ENCODE measurements around the gene PLCG2.
"Not testable (repeated sequence)": the region's sequence is repeated elsewhere in the genome, so short reads cannot be mapped to it uniquely, and the experiment has no call there.

PLCG2 gene

DNA sequence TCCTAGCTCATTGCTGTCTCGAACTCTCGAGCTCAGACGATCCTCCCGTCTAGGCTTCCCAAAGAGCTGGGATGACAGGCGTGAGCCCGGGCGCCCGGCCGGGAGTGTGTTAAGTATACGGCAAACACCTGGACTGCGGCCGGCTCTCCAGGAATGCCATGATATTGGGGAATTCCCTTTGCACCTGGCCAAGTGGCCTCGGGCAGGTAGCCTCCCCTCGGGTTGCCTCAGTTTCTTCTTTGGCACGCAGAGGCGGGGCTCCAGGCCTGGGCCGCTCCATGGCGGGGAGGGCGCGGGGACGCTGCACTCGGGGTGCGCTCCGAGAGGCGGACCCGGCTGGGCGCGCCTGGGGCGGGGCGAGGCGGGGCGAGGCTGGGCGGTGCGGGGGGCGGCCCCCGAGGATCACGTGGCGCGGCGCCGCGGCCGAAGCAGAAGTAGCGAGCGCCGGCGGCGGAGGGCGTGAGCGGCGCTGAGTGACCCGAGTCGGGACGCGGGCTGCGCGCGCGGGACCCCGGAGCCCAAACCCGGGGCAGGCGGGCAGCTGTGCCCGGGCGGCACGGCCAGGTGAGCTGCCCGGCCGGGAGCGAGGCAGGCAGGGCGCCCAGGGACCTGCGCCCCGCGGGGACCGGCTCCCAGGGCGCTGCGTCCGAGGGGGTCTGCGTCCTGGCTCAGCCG is at the start of gene PLCG2:
Gene PLCG2 (plus strand): TSS at position 431 of the 675 bp plus-strand sequence. CDS start 6,699 bp downstream, outside the sequence.
- DNase-seq (ENCODE audit: low read depth in 2 of 2) = peak; percentile 68 to 72

DNA sequence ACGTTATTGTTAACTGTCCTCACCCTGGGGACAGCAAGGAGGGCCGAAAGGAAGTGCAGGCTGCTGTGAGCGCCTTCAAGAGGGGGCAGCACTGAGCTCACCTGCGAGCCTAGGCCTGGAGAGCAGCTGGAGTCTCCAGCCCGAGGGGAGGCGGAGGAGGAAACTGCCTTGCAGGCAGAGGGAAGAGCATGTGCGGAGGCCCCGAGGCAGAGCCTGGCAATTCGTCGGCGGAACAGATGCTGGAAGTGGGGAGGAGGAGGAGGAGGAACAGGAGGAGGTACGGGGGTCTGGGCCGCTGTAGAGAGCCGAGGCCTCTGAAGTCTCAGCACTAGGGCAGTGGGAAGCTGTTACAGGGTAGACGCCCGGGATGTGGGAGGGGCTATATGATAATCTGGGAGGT is 49.6 kb upstream of the PLCG2 start:
- DNase-seq (ENCODE audit: low read depth in 2 of 2) = no peak

DNA sequence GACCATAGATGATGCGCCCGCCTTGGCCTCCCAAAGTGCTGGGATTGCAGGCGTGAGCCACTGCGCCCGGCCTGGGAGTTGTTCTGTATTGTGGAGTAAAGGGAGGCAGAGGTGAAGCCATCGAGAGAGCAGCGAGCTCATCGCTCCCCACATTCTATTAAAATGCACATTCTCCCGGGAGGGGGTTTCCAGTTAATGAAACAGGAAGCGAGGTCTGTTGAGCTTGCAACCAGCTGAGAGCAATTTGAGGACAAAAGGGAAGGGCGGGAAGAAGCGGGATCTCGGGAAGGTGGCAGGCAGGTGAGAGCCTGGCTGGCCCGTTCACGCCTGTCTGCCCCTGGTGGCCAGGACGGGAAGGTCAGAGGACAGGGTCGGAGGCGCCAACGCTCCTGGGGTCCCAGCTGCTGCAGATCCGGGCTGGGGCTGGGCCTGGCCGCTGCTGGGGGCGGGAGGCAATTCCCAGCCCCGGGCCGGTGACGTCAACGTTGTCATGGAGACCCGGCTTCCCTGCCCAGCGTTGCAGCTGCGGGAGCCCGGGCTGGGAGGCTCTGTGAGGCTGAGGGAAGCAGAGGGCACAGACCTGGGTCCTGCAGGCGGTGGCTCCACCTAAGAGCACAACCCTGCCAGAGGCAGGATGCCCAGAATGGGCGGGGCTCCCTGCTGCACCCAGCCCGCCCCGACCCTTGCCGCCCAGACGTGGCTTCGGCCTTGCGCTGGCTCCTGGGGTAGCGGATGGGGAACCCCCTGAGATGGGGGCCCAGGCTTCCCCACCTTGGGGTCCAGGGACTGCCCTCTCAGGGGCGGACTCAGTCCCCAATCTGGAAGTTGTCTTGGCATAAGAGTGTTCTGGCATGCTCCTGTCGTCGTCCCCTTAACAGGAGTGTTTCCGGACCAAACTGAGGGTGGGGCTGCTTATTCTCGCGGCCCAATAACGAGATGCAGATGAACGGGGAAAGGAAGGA is 48.7 kb upstream of the PLCG2 start:
- peak; percentile 40 to 56 for DNase-seq (ENCODE audit: low read depth in 2 of 2)

DNA sequence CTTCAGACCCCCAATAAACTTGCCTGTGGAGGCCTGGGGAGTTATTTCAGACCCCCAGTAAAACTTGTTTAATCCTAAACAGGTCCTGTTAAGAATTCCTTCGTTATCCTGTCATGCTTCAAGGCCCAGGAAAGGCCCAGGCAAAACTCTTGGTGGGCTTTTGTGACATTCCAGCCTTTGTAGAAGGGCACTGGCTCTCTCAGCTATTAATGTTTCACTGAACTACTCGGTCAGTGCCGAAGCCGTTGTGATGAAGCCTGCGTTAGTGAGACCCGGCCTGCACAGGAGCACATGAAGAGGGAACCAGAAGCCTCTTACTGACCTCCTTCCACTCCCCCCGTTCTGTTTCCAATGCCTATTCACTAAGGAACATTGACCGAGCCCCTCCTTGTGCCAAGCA is 47.4 kb upstream of the PLCG2 start:
- DNase-seq (ENCODE audit: low read depth in 2 of 2) = no peak

DNA sequence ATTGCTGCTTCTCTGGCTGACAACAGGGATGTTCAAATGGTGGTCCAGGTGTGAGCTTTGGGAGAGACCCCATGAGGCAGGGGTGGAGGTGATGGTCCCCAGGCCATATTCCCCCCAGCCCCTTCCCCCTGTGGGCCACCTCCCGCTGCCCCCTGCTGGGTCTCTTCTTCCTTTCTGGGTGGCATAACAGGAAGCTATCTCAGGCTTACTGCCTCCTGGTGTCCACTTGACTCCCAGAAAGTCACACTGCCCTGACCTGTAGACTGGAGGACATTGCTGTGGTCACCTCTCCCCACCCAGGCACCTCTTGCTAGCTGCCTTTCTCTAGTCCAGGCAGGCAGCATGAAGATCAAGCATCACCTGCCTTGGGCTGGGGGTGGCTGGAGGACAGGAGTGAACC is 46.4 kb upstream of the PLCG2 start:
- DNase-seq (ENCODE audit: low read depth in 2 of 2) = no peak

DNA sequence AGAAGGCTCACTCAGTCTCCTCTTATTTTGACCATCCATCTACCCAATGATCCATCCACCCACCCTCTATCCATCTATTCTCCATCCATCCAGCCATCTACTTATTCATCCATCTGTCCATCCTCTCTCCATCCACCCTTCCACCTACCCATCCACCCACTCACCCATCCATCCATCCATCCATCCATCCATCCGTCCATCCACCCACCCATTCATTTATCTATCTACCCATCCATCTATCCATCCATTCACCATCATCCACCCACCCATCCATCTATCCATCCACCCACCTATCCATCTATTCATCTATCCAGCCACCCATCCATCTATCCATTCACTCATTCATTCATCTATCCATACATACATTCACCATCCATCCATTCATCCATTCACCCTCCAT is 45.8 kb upstream of the PLCG2 start:
- DNase-seq (ENCODE audit: low read depth in 2 of 2) = no peak

DNA sequence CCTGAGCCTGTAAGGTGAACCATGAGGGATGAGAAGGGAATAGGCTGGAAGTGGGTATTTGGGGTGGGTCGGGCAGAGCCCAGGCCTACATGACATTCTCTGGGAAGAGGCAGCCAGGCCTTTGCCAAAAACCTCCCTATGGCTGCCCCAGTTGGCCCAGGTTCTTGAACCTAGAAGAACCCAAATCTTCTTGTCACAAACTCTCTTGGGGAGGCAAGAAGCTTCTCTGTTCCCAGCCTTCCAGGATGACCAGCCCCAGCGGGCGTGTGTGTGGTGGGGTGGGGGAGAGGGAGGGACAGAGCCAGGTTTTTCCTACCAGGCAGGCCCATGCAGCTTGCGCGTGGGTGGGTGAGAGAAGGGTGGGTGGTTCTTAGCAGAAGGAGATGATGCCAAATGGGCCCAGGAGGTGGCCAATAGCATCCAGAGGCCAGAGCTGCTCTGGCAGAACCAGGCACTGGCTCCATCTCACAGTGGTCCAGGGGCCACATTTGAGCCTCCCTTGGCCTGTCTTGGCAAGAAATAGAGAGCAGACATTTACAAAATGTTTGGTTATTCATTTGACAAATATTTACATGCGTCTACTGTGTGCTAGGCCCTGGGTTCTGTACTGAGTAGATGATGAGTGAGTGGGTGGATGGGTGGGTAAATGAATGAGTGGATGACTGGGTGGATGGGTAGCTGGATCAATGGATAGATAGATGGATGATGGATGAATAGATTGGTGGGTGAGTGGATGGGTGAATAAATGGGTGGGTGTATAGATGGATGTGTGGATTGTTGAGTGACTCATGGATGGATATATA is 44.3 kb upstream of the PLCG2 start:
- no peak for DNase-seq (ENCODE audit: low read depth in 2 of 2)

DNA sequence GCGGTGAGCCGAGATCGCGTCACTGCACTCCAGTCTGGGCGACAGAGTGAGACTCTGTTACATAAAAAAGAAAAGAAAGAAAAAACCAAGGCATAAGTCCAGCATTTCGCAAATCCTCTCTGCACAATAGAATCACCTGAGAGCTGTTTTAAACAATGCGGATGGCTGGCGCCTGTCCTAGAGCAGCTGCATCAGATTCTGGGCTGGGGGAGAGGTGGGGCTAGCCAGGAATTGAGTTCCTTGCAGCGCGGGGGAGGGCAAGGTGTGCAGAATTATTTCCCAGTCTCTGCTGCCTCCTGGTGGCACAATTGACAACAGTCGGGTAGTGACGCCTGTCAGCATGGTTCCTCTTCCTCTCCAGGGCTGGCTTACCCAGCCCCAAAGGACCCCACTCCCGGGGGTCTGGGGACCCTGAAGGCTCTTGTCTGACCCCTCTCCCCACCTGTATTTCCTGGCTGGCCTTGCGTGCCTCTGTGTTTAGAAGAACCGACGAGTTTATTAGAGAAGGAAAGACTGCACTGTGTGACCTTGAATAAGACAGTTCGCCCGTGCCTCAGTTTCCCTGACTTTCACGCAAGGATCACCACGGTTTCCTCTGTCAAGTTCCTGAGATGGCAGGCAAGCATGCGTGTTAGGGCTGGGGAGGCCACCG is 41.1 kb upstream of the PLCG2 start:
- DNase-seq (ENCODE audit: low read depth in 2 of 2) = peak; percentile 62 to 74

DNA sequence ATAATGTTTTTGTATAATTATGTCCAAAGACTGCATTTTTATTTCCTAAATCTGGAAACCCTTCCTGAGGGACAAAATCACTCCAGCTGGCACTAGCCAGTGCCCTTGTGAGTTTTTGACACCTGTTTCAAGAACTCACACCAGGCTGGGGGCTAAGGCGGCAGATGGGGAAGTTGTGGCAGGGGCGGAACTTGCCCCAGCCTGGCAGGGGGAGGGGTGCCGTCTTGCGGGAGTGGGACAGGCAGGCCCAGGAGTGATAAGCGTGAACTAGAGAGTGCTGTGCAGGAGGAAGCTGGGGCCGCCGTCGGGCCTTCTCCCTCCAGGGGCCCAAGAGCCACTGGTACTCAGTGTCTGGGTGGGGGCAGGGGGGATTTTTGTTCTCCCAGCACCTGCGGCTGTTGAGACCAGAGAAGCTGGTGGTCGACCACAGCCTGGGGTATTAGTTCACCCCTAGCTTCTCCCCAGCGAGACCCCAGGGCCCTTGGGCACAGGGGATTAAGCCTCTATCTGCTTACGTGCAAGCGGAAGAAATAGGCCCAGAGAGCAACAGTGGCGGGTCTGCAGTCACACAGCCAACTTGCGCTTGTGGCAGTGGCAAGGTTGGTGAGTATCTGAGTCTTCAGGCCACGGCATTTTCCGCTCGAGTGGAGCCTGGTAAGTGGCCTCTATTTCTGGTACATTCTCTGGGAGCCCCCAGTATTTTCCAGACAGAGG is 40.2 kb upstream of the PLCG2 start:
- DNase-seq (ENCODE audit: low read depth in 2 of 2) = no peak

DNA sequence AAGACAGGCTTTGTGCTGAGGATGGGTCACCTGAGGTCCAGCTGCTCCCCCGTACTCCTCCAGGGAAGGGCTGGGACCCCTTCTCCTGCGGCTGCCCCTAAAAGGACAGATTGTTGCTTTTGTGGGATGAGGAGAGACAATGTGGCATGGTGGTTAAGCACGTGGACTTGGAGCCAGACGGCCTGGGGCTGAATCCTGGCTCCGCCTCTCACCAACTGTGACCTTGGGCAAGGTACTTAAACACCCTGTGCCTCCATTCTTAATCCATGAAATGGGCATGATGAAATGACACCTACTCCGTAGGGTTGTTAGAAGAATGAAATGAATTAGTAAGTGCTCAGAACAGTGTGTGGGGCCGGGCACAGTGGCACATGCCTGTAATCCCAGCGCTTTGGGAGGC is 39.6 kb upstream of the PLCG2 start:
- no peak for DNase-seq (ENCODE audit: low read depth in 2 of 2)

DNA sequence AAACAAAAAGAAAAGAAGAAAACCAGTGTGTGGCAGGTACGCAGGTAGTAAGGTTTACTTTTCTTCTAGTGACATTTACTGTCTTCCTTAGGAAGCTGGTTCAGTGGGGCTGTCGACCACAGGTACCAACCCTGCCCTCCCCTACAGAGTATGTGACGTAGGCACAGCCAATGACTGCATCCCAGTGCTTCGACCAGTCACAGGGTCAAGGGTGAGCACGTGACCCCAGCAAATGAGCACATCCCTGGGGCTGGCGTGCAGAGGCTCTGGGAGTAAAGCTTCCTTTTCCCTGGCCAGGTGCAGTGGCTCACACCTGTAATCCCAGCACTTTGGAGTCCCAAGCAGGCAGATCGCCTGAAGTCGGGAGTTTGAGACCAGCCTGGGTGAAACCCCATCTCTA is 38.9 kb upstream of the PLCG2 start:
- DNase-seq (ENCODE audit: low read depth in 2 of 2) = no peak

DNA sequence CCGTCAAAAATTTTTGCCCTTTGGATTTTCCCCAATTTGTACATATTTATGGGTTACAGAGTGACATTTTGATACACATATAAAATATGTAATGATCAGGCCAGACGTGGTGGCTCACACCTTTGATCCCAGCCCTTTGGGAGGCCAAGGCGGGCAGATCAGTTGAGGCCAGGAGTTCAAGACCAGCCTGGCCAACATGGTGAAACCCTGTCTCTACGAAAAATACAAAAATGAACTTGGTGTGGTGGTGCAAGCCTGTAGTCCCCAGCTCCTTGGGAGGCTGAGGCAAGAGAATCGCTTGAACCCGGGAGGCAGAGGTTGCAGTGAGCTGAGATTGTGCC is 37.7 kb upstream of the PLCG2 start:
- not testable (repeated sequence) for DNase-seq (ENCODE audit: low read depth in 2 of 2)

DNA sequence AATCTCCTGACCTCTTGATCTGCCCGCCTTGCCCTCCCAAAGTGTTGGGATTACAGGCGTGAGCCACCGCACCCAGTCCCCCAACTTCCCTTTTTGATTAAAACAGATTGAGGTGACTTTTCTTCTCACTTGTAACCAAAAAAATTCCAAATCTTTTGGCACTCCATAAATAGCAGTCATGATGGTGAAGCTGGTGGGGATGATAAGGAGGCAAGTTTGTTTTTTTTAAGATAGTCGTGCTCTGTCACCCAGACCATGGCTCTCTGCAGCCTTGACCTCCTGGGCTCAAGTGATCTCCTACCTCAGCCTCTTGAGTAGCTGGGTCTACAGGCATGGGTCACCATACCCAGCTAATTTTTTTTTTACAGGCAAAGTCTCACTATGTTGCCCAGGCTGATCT is 34.7 kb upstream of the PLCG2 start:
- no peak for DNase-seq (ENCODE audit: low read depth in 2 of 2)

DNA sequence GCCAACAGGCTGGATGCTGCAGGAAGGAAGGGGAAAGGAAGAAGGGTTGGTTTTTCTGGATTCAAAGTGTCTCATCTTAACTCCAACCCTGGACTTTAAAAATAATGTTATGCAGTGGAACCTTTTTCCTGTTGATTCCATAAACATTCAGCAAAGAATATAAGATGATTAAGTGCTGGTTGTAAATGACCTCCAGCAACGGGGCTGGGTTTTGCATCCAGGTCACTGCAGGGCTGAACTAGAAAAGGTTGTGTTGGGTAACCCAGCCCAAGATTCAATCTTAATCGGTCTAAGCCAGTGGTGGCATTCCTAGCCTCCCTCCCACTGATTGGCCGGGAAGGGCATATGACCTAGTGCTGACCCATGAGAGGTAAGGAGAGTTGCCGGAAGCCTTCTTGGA is 34.2 kb upstream of the PLCG2 start:
- DNase-seq (ENCODE audit: low read depth in 2 of 2) = no peak

DNA sequence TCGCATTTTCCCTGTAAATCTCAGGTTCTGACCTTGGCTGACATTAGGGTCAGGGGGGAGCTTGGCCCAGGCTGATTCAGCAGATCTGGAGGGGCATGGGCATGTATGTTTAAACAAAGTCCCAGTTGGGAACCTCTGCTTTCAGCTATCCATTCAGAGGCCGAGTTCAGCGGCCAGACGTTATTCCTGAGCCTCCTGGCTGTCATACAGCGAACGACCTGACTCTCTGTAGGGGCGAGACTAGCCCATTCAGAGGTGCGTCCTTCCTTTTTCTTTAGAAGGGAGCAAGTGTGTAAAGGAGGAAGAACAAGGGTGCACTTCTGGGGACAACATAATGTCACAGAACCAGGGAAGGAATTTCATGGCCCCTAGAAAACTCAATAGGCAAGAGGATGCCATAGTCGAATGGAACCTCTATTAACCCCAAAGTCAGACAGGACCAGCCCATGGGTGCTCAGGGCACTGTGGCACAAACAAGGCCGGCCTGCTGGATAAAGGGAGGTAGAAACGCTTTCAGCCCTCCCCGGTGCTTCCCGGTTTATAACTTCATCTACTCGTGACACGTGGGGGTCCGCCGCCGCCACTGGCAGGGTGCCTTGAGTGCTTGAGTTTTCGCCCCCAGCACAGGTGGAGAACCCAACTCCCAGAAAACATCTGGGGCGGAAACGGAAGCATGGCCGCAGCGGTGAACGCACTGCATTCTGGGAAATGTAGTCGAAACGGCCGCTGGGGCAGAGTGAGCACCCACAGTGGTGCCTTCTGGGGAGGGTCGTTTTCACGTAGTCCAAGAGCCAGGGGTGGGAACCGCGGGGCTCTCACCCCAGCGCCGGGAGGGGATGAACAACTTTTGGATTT is 33.2 kb upstream of the PLCG2 start:
- peak; percentile 58 to 64 for DNase-seq (ENCODE audit: low read depth in 2 of 2)

DNA sequence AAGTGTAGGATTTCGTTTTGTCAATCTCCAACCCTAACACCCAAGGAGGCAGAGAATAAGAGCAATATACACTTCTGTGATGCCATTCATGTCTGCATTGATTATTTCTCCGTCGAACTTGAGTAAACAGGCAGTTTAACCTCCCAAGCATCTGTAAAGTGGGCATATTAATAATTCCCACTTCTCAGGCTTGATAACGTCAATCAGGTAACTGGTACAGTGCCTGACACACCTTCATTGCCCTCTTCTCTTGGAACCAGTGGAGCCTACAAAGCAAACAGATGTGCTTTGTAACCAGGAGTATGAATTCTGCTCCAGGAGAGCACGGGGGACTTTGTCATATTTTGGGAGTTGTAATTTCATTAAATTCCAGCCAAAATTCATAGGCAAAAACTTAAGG is 32.5 kb upstream of the PLCG2 start:
- no peak for DNase-seq (ENCODE audit: low read depth in 2 of 2)

DNA sequence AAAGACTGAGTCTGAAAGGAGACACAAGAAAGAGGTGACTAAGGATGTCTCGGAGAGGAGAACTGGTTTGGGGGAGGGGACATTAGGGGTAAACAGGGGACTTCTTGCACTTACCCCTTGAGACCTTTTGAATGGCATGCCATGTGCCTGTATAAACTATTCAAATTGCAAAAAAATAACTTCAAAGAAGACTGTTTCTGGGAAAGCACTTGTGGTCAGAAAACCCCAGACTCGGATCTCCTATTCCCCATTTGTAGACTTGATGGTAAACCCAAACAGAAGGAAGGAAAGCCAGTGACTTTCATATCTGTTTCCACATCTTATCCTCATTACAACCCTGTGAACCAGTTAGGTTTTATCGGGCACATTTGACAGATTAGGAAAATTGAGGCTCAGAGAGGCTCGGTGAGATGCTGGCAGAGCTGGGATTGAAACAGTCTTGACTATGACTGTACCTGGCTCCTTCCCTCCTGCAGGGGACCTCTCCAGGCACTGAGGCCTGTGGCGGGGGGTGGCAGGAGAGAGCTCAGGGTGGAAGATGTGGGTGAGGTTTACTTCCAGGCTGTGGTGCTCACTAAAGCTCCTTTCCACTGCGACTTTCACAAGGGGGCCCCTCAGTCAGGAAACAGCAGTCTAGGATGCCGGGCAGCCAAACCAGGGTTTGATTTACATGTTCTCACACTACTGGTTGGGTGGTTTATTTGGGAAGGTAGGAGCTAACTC is 30.5 kb upstream of the PLCG2 start:
- DNase-seq (ENCODE audit: low read depth in 2 of 2) = no peak

DNA sequence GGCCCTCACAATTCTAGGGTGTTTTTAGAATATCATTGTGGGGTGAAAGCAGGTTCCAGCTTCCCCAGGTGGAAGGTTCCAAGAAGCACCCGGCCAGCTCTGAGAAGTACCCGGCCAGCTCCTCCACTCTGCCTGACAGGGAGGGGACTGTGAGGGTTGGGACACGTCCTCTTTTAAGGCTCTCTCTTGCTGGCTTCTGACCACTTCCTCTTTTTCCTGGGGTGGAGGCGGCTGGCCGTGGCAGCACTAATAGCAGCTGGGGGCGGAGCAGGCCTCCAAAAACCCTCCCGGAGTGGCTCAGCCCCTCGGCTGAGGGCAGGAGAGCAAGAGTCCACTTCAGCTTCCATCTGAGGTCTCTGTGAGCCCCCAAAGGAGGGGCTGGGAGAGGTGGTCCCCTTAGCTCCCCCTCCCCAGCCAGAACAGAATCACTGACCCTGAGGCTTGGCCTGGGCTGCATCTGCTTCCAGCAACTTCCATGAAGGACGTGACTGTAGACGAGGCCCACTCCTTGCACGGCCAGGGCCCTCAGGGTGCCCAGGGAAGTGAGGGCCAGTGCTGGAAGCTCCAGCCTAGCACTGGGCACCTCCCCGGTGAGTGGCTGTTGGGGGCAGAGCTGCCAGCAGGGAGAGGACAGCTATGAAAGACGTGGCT is 26.7 kb upstream of the PLCG2 start:
- DNase-seq (ENCODE audit: low read depth in 2 of 2) = no peak

DNA sequence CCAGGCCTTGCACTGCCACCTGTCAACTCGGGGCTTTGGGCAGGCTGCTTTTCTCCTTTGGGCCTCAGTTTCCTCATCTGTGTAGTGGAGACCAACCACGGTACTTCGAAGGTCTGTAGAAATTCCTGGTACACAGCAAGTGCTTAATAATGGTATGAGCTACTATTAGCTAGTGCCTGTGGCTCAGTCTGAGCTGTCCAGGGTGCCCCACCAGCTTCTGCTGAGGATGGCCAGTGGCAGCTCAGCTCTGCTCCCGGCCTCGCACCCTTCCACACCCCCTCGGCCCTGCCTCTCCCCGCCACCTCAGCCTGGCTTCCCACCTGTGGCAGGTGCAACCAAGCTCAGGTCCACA is 26.2 kb upstream of the PLCG2 start:
- no peak for DNase-seq (ENCODE audit: low read depth in 2 of 2)

Data from stimulated activated CD8-positive, alpha-beta memory T cell treated with anti-CD3 and anti-CD28 coated beads, Interleukin-2, amount 100 ng/mL, for 48 hours (primary cell).